GM18868 (cell line): ENCODE measurements around the gene OR52E4.

ENCODE experiments used
- ATAC-seq: cut with Tn5 transposase; IDR thresholded peaks from one replicate; pipeline ENCODE4 v1.9.1; 2021; ENCODE audit warnings: mild to moderate bottlenecking, moderate library complexity; ENCODE audit not compliant: unreplicated experiment

Gene OR52E4

GRCh38 chr11:5880329-5880728, at the start of gene OR52E4:
Gene OR52E4 (plus strand): TSS chr11:5880629. CDS start chr11:5884293, 3,664 bp downstream.
- no peak for ATAC-seq

DNA sequence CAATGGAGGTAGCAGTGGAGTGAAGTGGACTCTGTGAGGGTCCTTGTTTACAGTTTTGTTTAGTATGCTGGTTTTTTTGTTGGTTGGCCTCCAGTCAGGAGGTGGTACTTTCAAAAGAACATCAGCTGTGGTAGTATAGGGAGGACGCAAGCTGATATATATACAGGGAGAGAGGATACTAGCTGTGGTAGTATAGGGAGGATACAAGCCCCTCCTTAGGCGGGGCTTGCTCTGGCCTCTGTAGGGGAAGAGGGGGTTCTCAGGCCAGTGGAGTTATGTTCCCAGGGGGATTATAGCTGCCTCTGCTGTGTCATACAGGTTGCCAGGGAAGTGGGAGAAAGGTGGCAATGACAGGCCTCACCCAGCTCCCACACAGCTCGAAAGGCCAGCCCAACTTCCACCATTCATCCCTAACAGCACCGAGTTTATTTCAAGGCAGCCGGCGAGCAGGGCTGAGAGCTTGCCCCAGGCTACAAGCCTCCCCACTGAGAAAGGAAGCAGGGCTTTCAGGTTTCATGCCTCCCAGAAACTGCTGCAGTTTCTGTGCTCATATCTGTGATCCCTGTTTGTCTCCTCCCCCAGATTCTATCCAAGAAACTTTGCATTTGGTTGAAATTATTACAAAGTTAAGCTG, 49.1 kb upstream of the OR52E4 start:
- no peak for ATAC-seq

DNA sequence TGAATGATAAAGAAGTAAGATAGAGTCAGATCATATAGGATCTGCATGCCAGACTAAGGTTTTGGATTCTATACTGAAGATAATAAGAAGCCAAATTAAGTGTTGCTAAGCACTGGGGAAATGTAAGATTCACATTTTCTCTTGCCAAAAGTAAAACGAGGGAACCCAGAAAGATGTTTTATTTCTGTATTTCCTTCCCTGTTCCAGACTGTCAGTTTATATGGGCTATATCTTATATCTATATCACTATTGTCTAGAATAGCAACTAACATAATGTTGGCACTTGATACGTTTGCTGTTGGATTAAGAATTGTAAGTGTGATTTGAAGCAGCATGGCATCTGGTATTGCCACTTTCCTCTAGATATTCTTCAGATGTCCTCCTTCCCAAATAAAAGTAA, 47.0 kb upstream of the OR52E4 start:
- no peak for ATAC-seq

GRCh38 chr11:5837695-5838094, 42.7 kb upstream of the OR52E4 start:
- ATAC-seq: no peak

GRCh38 chr11:5841797-5842196, 38.6 kb upstream of the OR52E4 start, which contains the start of gene OR52E6:
Gene OR52E6 (minus strand): TSS chr11:5841897. CDS start chr11:5841897, 0 bp downstream.
- ATAC-seq: no peak

DNA sequence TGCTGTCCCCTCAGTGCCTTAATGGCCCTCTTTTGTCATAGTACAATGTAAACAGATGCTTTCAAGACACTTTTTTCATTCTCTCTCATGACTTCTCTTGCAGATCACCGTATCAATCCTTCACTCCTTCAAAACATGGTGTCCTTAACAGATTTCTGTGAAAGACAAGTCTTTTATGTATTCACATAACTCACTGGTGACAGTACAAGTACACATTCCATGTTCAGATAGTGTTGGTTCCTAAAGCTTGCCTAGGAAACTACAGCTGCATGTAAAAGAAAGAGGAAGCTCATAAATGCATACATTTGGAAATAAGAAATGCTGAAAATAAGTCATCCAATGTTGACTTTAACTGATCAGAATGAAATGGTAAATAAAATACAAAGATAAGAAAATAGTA, 33.7 kb upstream of the OR52E4 start:
- no peak for ATAC-seq

- no peak for ATAC-seq
These were observed 32.7 kb upstream of the OR52E4 start for GRCh38 chr11:5847711-5848110.

DNA sequence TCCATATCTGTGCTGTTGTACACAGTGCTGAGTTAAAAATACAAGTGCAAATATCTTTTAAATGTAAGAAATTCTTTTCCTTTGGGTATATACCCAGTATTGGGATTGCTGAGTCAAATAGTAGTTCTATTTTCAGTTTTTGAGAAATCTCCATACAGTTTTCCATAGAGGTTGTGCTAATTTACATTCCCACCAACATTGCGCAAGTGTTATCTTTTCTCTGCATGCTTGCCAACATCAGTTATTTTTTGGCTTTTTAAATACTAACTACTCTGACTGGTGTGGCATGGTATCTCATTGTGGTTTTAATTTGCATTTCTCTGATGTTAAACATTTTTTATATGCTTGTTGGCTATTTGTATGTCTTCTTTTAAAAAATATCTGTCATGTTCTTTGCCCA, 29.4 kb upstream of the OR52E4 start:
- ATAC-seq: no peak

GRCh38 chr11:5857590-5857989, 22.8 kb upstream of the OR52E4 start, which contains the start of gene OR52E8:
Gene OR52E8 (minus strand): TSS chr11:5857690. CDS start chr11:5857690, 0 bp downstream.
- ATAC-seq: no peak

DNA sequence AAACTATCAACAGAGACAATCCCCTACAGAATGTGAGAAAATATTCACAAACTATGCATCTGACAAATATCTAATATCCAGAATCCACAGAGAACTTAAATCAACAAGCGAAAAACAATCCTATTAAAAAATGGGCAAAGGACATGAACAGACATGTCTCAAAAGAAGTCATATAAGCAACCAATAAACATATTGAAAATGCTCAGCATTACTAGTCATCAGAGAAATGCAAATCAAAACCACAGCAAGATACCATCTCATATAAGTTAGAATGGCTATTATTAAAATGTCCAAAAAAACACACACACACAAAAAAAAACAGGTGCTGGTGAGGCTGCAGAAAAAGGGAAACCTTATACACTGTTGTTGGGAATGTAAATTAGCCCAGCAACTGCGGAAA, 14.6 kb upstream of the OR52E4 start:
- no peak for ATAC-seq

- ATAC-seq: no peak
These were observed 1.9 kb upstream of the OR52E4 start for GRCh38 chr11:5878564-5878963.

GRCh38 chr11:5881756-5882155, 1.3 kb downstream of the OR52E4 start:
- ATAC-seq: no peak

- no peak for ATAC-seq
These were observed 6.7 kb downstream of the OR52E4 start for GRCh38 chr11:5887172-5887571.

DNA sequence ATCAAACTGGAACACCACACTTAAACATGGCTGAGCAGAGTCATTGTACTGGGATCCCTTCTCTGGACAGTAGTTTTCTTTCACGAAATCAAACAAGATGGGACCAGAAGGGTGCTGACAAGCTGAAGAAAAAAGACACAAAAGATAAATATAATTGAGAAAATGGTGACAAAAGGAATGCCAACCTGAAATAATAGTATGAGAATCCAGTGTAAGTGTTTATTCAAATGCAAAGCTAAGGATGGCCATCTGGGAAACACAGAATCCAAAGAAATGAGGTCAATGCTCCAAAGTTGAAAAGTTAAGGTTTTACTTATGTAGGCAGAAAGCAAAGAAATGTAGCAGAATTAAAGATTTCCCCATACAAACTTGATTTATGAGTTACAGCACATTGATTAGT, 7.2 kb downstream of the OR52E4 start:
- ATAC-seq: no peak

DNA sequence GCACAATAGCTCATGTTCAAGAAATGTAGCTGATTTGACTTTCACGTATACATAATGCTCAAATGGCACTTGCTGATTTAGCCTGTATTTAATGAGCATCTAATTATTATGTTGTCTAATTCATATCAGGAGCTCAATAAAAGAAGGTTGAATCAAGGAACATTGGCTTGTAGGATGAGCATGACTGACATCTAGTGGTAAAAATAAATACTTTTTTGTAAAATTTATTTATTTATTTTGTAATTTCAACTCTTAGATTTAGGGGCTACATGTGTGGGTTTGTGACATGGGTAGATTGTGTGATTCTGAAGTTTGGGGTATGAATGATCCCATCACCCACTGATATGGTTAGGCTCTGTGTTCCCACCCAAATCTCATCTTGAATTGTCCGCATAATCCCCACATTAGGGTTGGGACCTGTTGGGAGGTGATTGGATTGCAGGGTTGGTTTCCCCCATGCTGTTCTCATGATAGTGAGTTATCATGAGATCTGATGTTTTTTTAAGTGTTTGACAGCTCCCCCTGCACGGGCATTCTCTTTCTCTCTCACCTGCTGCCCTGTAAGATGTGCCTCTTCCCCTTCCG, 10.9 kb downstream of the OR52E4 start:
- no peak for ATAC-seq

GRCh38 chr11:5892908-5893307, 12.5 kb downstream of the OR52E4 start, which contains the start of gene OR52E5:
Gene OR52E5 (plus strand): TSS chr11:5893208. CDS start chr11:5900777, 7,569 bp downstream.
- ATAC-seq: no peak

DNA sequence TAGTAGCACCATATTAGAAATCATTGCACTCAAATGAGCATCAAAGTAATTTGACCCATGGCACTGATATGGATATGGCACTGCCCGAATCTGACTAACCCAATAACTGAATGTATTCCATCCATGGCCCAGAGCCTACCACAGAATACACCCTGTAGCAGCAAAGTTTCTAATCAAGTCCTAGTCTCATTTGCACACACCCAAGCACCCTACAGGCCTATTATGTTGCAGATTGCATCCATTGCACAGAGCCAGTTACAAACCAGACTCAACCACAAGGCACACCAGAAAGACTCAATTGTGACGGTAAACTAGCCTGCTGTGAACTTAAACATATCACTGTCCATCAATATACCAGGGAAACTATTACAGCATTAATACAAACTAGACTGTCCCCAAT, 19.1 kb downstream of the OR52E4 start:
- ATAC-seq: no peak

DNA sequence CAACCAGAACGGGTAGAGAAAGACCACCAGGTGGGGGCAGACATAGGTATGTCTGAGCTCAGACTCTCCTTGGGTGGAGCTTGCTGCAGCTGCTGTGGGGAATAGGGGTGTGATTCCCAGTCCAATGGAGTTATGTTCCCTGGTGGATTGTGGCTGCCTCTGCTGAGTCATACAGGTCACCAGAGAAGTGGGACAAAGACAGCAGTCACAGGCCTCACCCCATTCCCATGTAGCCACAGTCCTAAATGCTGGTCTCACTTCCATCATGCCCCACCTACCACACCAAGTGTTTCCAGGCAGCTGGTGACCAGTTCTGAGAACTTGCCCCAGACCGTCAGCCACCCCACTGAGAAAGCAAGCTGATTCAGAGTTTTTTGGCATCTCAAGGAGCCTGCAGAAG, 30.1 kb downstream of the OR52E4 start:
- ATAC-seq: no peak

GRCh38 chr11:5922749-5923426, 42.5 kb downstream of the OR52E4 start:
- peak; percentile 97 for ATAC-seq

GRCh38 chr11:5923427-5923776, 43.0 kb downstream of the OR52E4 start:
- ATAC-seq: peak; percentile 48

- peak; percentile 21 for ATAC-seq
These were observed 43.4 kb downstream of the OR52E4 start for GRCh38 chr11:5923794-5924193.

DNA sequence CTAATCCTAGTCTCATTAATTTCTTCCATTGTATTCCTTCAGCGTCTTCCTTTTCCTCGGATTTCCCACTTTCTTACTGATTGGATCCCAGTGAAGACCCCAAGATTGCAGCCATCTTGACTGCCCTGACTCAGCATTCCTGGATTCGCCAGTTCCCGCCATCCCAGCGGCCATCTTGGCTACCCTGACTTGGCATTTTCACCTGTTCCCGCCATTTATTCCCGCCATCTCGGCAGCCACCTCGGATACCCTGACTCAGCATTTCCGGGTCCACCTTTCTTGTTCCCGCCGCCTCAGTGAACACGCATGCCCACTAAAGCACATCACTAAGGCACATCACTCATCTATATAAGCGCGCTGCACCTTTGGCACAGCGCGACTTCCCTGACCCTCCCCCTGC, 47.8 kb downstream of the OR52E4 start:
- no peak for ATAC-seq
